Naive thymus-derived CD8-positive, alpha-beta T cell (primary cell): Measurements from ENCODE around the gene CFAP77. TPM values are rescaled to one million over a fixed set of nuclear protein-coding genes. Genes with fewer than 3 reads are reported as not detected.
A peak's percentile ranks its signal among the peaks of the same experiment; 100 is the strongest.
"Not testable (repeated sequence)": the region's sequence is repeated elsewhere in the genome, so short reads cannot be mapped to it uniquely, and the experiment has no call there.

ENCODE experiments used
- ATAC-seq, 2 donors: fragments of 150-1000 bp; cut with Tn5 transposase in 1 of 2; sonication (Bioruptor Pico), chemical (Tn5 transposase) in 1 of 2; 1 replicate in 1 of 2; 2 replicates in 1 of 2; pipeline ENCODE4 v1.10.0; 2021; ENCODE audit warnings: mild to moderate bottlenecking in 2 of 2, moderate library complexity in 2 of 2
- POLR2A ChIA-PET: fragments of 350-600 bp; sonication (Branson Sonifier 250); formaldehyde crosslinking; loops from one replicate; lab custom pipeline; 2021; ENCODE audit warnings: antibody characterized with exemption; lab: Charles Lee
- DNase-seq, 10 donors: peaks; one replicate each; pipeline versions ENCODE4 v3.0.0 to v3.0.0-alpha.2; 2020 to 2022
- H3K27ac Mint-ChIP-seq, 10 donors: one replicate each; pipeline ENCODE4 v1.8.0; 2020 to 2022; ENCODE audit warnings: mild to moderate bottlenecking in 10 of 10, mixed read lengths in 10 of 10, moderate library complexity in 4 of 10, inconsistent platforms in 1 of 10
- H3K27me3 Mint-ChIP-seq, 5 donors: one replicate each; pipeline ENCODE4 v1.8.0; 2021 to 2022; ENCODE audit warnings: mixed read lengths in 5 of 5
- H3K36me3 Mint-ChIP-seq, 3 donors: one replicate each; pipeline ENCODE4 v1.8.0; 2020 to 2022; ENCODE audit warnings: mixed read lengths in 3 of 3, mild to moderate bottlenecking in 2 of 3, inconsistent platforms in 1 of 3
- H3K4me1 Mint-ChIP-seq, 4 donors: one replicate each; pipeline ENCODE4 v1.8.0; 2021 to 2022; ENCODE audit warnings: mixed read lengths in 4 of 4
- H3K4me3 Mint-ChIP-seq, 10 donors: one replicate each; pipeline ENCODE4 v1.8.0; 2020 to 2022; ENCODE audit warnings: mild to moderate bottlenecking in 10 of 10, mixed read lengths in 10 of 10, moderate library complexity in 6 of 10, inconsistent platforms in 1 of 10
- H3K9me3 Mint-ChIP-seq, 9 donors: one replicate each; pipeline ENCODE4 v1.8.0; 2020 to 2022; ENCODE audit warnings: mixed read lengths in 9 of 9, mild to moderate bottlenecking in 3 of 9, inconsistent platforms in 1 of 9, moderate library complexity in 1 of 9
- polyA plus RNA-seq, 3 donors: library from polyadenylated mRNA; unstranded; fragments of 300-500 nt; fragmentation: Illumina TruSeq; gene quantifications; one replicate each; pipeline ENCODE4 v1.2.3, GENCODE V29; 2021
- total RNA-seq, 8 experiments: library from RNA in 2 of 8; stranded (reverse) in 2 of 8; gene quantifications; one replicate each; pipeline ENCODE4 v1.2.3 and lab custom pipeline; 2021 to 2026

CFAP77 gene
- not detected for total RNA-seq
- polyA plus RNA-seq, result not detected
- total RNA-seq (lab: John Stamatoyannopoulos, UW), result 0 to 0.08 (median 0) reads per million in 6 experiments

DNA sequence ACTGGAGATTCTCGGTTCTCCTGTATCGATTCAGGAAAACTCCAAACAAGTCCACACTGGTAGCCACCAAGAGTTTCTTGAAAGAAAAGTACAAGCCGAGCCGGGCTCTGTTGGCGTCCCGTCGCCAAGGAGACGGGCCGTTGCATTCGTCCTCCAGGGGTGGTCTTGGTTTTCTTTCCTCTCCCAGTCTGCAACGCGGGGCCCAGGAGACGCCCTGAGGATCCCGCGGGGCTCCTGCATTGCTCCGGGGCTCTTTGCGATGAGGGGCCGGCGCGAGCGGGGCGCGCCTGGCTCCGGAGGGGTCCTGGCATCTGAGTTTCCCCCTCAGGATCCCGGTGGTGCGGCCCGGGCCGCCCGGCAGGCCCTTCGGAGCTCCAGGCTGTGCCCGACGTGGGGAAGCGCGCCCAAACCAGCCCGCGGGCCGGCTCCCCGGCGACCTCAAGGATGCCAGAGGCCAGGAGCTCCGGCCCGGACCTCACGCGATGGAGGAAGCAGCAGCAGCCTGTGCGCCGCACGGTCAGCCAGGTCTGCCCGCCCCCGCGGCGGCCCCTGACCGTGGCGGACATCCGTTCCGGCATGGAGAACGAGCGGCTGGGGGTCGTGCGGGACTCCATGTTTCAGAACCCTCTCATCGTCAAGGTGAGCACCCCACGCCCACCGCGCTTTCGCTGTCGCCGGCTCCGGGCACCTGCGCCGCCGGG is at the start of gene CFAP77:
TSS of gene CFAP77 (plus strand) at position 384 of the 701 bp plus-strand sequence. CDS start at position 445, 61 bp downstream.
- ATAC-seq, result peak in 1 of 2 donors; percentile 39
- DNase-seq, result peak in 8 of 10 donors; percentile 20 to 49 (median 35)
- peak within 1 kb of the TSS; percentile 57 to 83 (median 78) for H3K4me3 Mint-ChIP-seq
- H3K9me3 Mint-ChIP-seq, result no peaks in the 10 kb centered on the region
- no peaks in the 10 kb centered on the region for H3K36me3 Mint-ChIP-seq
- peak within 1 kb of the TSS in 5 of 10 donors; percentile 19 to 81 (median 56) for H3K27ac Mint-ChIP-seq
- POLR2A ChIA-PET, result no interaction called here
- peaks cover 24 to 46% (median 40%) of the 10 kb centered on the region in 4 donors for H3K4me1 Mint-ChIP-seq
- H3K27me3 Mint-ChIP-seq, result peaks cover 20 to 45% (median 37%) of the 10 kb centered on the region in 5 donors

DNA sequence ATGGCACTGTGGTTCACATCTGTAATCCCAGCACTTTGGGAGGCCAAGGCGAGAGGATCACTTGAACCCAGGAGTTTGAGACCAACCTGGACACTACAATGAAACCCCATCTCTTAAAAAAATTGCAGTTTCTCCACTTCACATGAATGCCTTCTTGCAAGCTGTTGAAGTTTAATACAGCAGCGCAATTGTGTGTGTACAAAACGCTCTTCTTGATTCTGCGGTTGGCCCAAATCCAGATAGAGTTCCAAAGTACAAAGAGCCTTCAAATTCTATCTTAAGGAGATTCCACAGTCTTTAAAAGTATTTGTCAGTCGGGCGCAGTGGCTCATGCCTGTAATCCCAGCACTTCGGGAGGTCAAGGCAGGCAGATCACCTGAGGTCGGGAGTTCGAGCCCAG is 45.9 kb upstream of the CFAP77 start:
- no peak for ATAC-seq
- Mint-ChIP-seq H3K36me3 (no peaks in the 10 kb centered on the region), H3K9me3 (no peaks in the 10 kb centered on the region), H3K27ac (no peak overlapping the region), H3K4me3 (no peak overlapping the region), H3K4me1 (peaks cover 0 to 7% (median 1%) of the 10 kb centered on the region in 4 donors), H3K27me3 (no peaks in the 10 kb centered on the region)
- POLR2A ChIA-PET, result no interaction called here
- DNase-seq, result no peak

DNA sequence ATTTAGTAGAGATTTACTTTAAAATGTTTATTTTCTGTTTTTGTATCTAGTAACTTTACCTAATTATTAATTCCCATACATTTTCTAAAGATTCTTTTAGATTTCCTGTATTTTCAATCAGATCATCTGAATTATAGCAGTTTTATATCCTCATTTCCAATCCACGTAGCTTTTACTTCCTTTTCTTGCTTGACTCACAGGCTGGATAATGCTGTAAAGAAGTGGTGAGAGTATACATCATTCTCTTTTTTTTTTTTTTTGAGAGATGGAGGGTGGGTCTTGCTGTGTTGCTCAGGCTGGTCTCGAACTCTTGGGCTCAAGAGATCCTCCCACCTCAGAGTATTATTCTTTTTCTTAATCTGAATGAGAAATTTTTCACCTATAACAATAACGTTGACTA is 44.0 kb upstream of the CFAP77 start:
- DNase-seq (no peak), ATAC-seq (no peak)
- H3K27ac Mint-ChIP-seq, result no peak overlapping the region

DNA sequence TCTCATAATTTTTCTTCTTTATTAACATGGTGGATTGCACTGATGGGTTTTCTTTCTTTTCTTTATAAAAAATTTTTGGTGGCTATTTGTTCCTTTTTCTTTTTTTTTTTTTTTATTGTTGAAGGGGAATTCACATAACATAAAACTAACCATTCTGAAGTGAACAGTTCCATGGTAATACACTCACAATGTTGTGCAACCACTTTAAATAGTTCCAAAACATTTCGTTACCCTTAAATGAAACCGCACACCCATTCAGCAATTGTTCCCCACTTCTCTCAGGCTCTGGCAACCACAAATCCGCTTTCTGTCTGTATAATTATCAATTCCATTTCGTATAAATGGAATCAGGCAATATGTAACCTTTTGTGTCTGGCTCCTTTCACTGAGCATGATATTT is 43.5 kb upstream of the CFAP77 start:
- no peak overlapping the region for H3K4me3 Mint-ChIP-seq
- no peak for ATAC-seq
- peaks cover 0 to 1% (median 0%) of the 10 kb centered on the region in 5 donors for H3K27me3 Mint-ChIP-seq
- no peaks in the 10 kb centered on the region for H3K9me3 Mint-ChIP-seq
- peaks cover 0 to 5% (median 0%) of the 10 kb centered on the region in 3 donors for H3K36me3 Mint-ChIP-seq
- peaks cover 0 to 5% (median 0%) of the 10 kb centered on the region in 4 donors for H3K4me1 Mint-ChIP-seq
- no peak overlapping the region for H3K27ac Mint-ChIP-seq
- DNase-seq, result no peak
- POLR2A ChIA-PET, result no interaction called here

More for the DNA sequence above, 44.0 kb upstream of the CFAP77 start:
- POLR2A ChIA-PET, result interaction anchor here (0.7 kb wide), 1 partner anchor 15 kb away, joined by 3 read pairs; no protein-coding TSS in a partner anchor
- no peaks in the 10 kb centered on the region for H3K9me3 Mint-ChIP-seq
- H3K4me3 Mint-ChIP-seq, result no peak overlapping the region
- H3K4me1 Mint-ChIP-seq, result peaks cover 0 to 5% (median 0%) of the 10 kb centered on the region in 4 donors
- peaks cover 0 to 4% (median 0%) of the 10 kb centered on the region in 3 donors for H3K36me3 Mint-ChIP-seq
- H3K27me3 Mint-ChIP-seq, result peaks cover 0 to 1% (median 0%) of the 10 kb centered on the region in 5 donors

DNA sequence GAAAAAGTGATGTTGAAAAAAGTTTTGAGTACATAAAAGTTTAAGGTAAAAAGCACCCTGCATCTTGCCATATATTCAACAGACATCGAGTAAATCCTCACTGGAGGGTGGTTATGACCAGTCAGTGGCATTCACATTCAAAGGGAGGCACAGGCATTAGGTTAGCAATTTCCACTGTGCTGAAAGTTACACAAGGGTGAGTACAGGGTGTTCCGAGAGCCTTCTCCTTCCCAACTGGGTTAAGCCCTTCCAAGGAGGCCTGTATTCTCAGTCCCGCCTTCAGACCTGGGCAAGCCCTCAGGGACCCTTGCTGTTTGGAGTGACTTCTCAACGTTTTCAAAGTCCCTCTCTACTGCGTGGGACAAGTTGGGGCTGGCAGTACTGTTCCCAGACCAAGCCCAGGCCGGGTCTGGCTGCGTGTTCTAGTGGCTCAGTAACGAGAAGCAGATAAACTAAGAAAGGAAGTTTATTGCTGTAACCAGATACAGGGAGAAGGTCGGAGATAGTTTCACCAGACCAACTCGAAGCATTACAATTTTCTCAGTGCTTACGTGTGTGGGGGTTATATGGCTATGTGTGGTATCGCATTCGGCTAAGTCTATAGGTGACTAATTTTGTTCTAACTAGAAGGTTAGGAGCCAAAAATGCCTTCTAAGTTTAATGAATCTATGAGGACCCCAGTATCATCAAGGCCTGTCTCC is 42.2 kb upstream of the CFAP77 start:
- Mint-ChIP-seq H3K4me3 (no peak overlapping the region), H3K27ac (no peak overlapping the region), H3K27me3 (peaks cover 0 to 1% (median 0%) of the 10 kb centered on the region in 5 donors), H3K4me1 (peaks cover 5 to 14% (median 7%) of the 10 kb centered on the region in 4 donors), H3K9me3 (no peaks in the 10 kb centered on the region), H3K36me3 (peaks cover 0 to 7% (median 0%) of the 10 kb centered on the region in 3 donors)
- no peak for DNase-seq
- no peak for ATAC-seq
- POLR2A ChIA-PET, result no interaction called here

DNA sequence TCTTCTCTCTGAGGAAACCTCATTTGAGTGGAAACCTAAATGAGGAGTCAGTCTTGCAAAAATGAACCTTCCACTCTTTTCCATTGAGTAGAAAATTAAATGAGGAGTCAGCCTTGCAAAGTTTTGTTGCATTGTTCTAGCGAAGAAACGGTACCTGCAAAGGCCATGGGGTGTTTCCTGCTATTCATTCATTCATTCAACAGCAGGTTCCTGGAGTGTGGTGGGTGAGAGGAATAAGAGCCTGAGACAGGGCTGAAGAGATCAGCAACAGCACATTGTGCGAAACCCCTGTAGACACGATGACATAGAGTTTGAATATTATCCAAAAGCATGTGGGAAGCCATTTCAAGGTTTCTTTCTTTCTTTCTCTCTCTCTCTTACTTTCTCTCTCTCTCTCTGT is 40.6 kb upstream of the CFAP77 start:
- no peak for ATAC-seq
- Mint-ChIP-seq H3K27me3 (peaks cover 0 to 1% (median 0%) of the 10 kb centered on the region in 5 donors), H3K27ac (no peak overlapping the region), H3K9me3 (no peaks in the 10 kb centered on the region), H3K36me3 (peaks cover 0 to 7% (median 2%) of the 10 kb centered on the region in 3 donors), H3K4me3 (no peak overlapping the region), H3K4me1 (peaks cover 8 to 24% (median 12%) of the 10 kb centered on the region in 4 donors)
- DNase-seq, result no peak
- POLR2A ChIA-PET, result no interaction called here

DNA sequence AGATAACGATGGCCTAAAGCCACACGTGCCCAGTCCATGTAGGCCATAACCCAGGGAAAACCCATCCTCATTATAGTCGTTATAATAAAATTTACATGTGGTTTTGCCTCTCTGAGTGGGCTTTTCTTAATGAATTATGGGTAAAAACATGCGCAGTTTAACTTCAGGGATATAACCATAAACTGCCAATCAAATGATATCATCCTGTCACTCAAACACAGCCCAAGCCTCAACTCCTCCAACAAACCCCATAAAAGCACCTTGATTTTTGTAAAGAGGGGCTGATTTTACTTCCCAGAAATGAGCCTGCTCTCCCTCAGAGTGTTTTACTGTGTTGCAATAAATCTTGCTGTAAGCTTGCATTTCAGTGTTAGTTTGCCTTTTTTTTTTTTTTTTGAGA is 39.4 kb upstream of the CFAP77 start:
- Mint-ChIP-seq H3K27me3 (peaks cover 0 to 1% (median 0%) of the 10 kb centered on the region in 5 donors), H3K4me1 (peaks cover 8 to 31% (median 14%) of the 10 kb centered on the region in 4 donors), H3K36me3 (peaks cover 0 to 15% (median 9%) of the 10 kb centered on the region in 3 donors), H3K9me3 (no peaks in the 10 kb centered on the region), H3K27ac (no peak overlapping the region), H3K4me3 (no peak overlapping the region)
- POLR2A ChIA-PET, result interaction anchor here (1.4 kb wide), 1 partner anchor 11 kb away, joined by 3 read pairs; no protein-coding TSS in a partner anchor
- ATAC-seq, result no peak
- DNase-seq, result no peak

DNA sequence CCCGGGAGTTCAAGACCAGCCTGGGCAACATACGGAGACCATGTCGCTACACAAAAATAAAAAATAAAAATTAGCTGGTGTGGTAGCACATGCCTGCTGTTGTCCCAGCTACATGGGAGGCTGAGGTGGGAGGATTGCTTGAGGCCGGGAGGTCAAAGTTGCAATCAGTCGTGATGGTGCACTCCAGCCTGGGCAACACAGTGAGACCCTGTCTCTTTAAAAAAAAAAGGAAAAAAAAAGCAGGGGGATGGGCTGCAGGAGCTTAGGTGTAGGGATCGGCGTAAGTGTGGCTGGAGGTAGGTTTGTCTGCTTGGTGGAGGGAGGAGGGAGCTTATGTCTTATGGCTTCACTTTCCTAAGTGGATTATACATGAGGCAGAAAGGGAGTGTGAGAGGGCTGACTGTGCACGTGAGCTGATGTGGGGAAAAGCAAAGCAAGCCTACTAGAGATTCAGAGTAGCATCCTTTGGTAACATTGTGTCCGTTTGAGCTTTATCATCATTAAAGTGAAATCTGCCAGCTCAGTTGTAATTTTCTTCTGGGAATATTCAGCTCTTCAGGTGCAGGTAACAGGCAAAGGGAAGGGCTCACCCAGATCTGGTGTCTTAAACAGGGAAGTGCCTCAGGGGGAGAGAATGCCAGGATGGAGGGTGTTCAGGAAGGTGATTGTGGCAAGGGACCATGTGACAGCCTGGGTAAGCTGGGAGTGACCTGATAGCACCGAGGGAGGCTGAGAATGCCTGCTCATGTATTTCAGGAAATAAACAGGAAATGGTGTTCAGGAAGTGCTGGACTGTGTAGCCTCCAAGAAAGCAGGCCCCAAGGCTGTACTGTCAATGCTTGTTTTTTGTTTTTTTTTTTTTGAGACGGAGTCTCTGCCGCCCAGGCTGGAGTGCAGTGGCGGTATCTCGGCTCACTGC is 37.6 kb upstream of the CFAP77 start:
- POLR2A ChIA-PET, result interaction anchor here (0.7 to 2.0 kb wide), 3 partner anchors 13 to 736 kb away, joined by 3 to 13 read pairs (median 4); partner anchors contain the start of gene SETX
- DNase-seq, result no peak
- peak overlapping the region in 5 of 10 donors; percentile 2 to 60 (median 52) for H3K4me3 Mint-ChIP-seq

DNA sequence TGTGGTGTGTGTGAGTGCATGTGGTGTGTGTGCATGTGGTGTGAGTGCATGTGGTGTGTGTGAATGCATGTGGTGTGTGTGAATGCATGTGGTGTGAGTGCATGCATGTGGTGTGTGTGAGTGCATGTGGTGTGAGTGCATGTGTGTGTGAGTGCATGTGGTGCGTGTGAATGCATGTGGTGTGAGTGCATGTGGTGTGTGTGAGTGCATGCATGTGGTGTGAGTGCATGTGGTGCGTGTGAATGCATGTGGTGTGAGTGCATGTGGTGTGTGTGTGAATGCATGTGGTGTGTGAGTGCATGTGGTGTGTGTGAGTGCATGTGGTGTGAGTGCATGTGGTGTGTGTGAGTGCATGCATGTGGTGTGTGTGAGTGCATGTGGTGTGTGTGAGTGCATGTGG is 32.2 kb upstream of the CFAP77 start:
- Mint-ChIP-seq H3K36me3 (peaks cover 0 to 23% (median 20%) of the 10 kb centered on the region in 3 donors), H3K4me1 (peaks cover 3 to 36% (median 18%) of the 10 kb centered on the region in 4 donors)
- DNase-seq, POLR2A ChIA-PET, ATAC-seq, H3K4me3 Mint-ChIP-seq, H3K9me3 Mint-ChIP-seq, H3K27ac Mint-ChIP-seq, H3K27me3 Mint-ChIP-seq: not testable (repeated sequence)

More for the DNA sequence above, 37.6 kb upstream of the CFAP77 start:
- ATAC-seq, result no peak
- H3K36me3 Mint-ChIP-seq, result peaks cover 0 to 15% (median 12%) of the 10 kb centered on the region in 3 donors
- peaks cover 0 to 1% (median 0%) of the 10 kb centered on the region in 5 donors for H3K27me3 Mint-ChIP-seq
- H3K27ac Mint-ChIP-seq, result peak overlapping the region in 9 of 10 donors; percentile 0 to 91 (median 76)
- H3K4me1 Mint-ChIP-seq, result peaks cover 8 to 26% (median 14%) of the 10 kb centered on the region in 4 donors
- no peaks in the 10 kb centered on the region for H3K9me3 Mint-ChIP-seq

DNA sequence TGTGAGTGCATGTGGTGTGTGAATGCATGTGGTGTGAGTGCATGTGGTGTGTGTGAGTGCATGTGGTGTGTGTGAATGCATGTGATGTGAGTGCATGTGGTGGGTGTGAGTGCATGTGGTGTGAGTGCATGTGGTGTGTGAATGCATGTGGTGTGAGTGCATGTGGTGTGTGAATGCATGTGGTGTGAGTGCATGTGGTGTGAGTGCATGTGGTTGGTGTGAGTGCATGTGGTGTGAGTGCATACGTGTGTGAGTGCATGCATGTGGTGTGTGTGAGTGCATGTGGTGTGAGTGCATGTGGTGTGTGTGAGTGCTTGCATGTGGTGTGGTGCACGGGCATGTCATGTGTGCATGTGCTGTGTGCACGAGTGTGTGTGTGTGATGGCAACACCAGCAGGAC is 31.6 kb upstream of the CFAP77 start:
- peaks cover 0 to 28% (median 20%) of the 10 kb centered on the region in 3 donors for H3K36me3 Mint-ChIP-seq
- POLR2A ChIA-PET, ATAC-seq, H3K27ac Mint-ChIP-seq, H3K4me3 Mint-ChIP-seq, H3K9me3 Mint-ChIP-seq, DNase-seq, H3K27me3 Mint-ChIP-seq: not testable (repeated sequence)
- H3K4me1 Mint-ChIP-seq, result peaks cover 2 to 36% (median 17%) of the 10 kb centered on the region in 4 donors

DNA sequence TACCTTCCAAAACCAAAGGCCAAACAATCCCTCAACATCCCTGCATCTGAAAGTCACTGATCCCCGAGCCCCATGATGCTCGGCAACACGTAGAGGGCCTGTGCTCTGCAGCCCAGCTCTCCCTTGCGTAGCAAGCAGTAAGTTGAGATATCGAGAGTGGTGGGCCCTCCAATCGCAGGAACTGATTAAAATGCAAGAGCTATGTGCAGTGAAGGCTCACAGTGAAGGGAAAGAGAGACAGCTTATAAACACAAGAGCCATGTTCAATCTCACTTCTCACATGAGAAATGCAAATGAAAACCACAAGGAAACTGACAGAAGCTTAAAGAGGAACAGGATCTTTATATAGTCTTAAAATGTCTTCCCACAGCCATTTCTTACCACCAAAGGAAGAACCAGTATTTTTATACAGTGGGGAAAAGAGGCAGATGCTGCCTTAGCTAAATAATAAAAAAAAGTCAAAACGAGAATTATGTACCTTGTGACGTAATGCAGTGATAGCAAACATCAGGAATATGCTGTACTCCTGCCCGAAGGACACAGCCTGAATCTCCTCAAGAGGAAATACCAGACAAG is 28.0 kb upstream of the CFAP77 start:
- POLR2A ChIA-PET, result interaction anchor here (0.9 to 1.3 kb wide), 4 partner anchors 12 to 31 kb away, joined by 3 to 6 read pairs (median 4); partner anchors contain the start of gene SETX
- Mint-ChIP-seq H3K36me3 (peaks cover 4 to 56% (median 11%) of the 10 kb centered on the region in 3 donors), H3K4me1 (peaks cover 7 to 50% (median 30%) of the 10 kb centered on the region in 4 donors), H3K4me3 (peak overlapping the region in 4 of 10 donors; percentile 0 to 56 (median 13)), H3K9me3 (no peaks in the 10 kb centered on the region), H3K27me3 (no peaks in the 10 kb centered on the region), H3K27ac (peak overlapping the region in 7 of 10 donors; percentile 3 to 91 (median 54))
- ATAC-seq, result peak in 1 of 2 donors; percentile 37
- DNase-seq, result no peak
